Muscle of leg (tissue), 11 donors: ENCODE measurements around the gene EXOC4. TPM values are rescaled to one million over a fixed set of nuclear protein-coding genes. Genes with fewer than 3 reads are reported as not detected.

Experiments used
- DNase-seq: peaks from one replicate; pipeline ENCODE4 v3.0.0; 2013
- H3K27ac ChIP-seq: one replicate; pipeline ENCODE4 v1.5.1; 2013; ENCODE audit warnings: mild to moderate bottlenecking, low read length, control low read depth
- H3K27me3 ChIP-seq: one replicate; pipeline ENCODE4 v1.6.1; 2013; ENCODE audit warnings: low read length; ENCODE audit not compliant: control insufficient read depth, insufficient read depth
- H3K36me3 ChIP-seq: one replicate; pipeline ENCODE4 v1.6.1; 2013; ENCODE audit warnings: low read length; ENCODE audit not compliant: control insufficient read depth, insufficient read depth
- H3K4me1 ChIP-seq: one replicate; pipeline ENCODE4 v1.6.1; 2013; ENCODE audit warnings: low read length; ENCODE audit not compliant: control insufficient read depth, insufficient read depth
- H3K4me3 ChIP-seq: one replicate; pipeline ENCODE4 v1.5.1; 2013; ENCODE audit warnings: low read length, control low read depth
- H3K9me3 ChIP-seq: replicated peaks from 2 replicates; pipeline ENCODE4 v1.6.1; 2013; ENCODE audit warnings: low read depth, low read length; ENCODE audit not compliant: control insufficient read depth
- WGBS: methylation state at CpG from one replicate; pipeline ENCODE4 v1.1.5; 2013; ENCODE audit warnings: missing lambda C conversion rate; ENCODE audit not compliant: insufficient coverage; 5-methylcytosine and 5-hydroxymethylcytosine counted together
- polyA plus RNA-seq, 8 donors: library from polyadenylated mRNA; unstranded; fragments of 120-200 nt; gene quantifications; one replicate each; pipeline versions ENCODE4 v1.2.1 to v1.2.3, GENCODE V29; 2013; ENCODE audit warnings: inconsistent platforms in 1 of 8, low replicate concordance in 1 of 8; ENCODE audit not compliant: insufficient read length in 8 of 8, insufficient read depth in 1 of 8
- total RNA-seq: library from RNA; stranded (reverse); fragments of 120-200 nt; gene quantifications from one replicate; pipeline ENCODE4 v1.2.4, GENCODE V29; 2013

Gene EXOC4
- total and polyA plus RNA-seq, 9 donors: 37.3 to 64.9 (median 41.1) TPM

DNA sequence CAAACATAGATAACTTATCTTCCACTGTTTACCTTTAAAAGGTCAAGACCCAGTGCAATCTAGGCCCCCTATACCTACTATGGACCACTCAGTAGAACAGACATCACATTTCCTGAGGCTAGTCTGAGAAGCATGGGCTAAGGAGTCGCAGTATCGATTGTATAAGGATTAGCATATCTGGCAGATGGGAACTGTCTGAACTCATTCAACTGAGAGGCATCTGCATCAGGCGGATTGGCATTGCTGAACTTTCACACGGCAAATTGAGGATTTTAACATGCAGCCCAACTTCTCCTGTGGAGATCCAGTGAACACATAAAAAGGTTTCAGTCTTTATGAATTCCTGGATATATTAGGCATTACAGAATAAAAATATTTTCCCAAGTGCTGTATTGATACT, 785.1 kb downstream of the EXOC4 start:
- Histone ChIP-seq H3K27ac (no peak overlapping the region), H3K4me1 (peaks cover 5% of the 10 kb centered on the region), H3K27me3 (no peaks in the 10 kb centered on the region), H3K36me3 (no peaks in the 10 kb centered on the region), H3K4me3 (no peak overlapping the region), H3K9me3 (no peaks in the 10 kb centered on the region)
- DNase-seq: no peak
- WGBS: 88% methylated on average over 2 of the region's 4 CpGs

DNA sequence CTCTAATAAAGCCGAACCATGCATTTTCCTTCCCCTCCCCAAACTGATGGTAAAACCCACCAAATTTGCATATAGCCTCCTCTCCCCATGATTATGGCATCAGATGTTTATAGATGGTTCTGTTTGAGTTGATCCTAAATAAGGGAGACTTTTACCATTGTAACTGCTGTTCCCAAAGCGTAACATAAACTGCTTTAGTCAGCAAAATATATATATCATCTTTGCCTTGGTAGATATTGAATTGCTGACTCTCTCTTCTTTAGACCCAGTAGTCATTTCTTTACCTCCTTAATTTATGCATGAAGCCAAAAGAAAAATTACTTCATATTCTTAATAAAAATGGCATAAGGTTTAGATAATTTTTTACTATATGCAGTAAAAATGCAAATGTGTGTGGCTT, 788.1 kb downstream of the EXOC4 start:
- no peaks in the 10 kb centered on the region for H3K27me3 ChIP-seq
- no peaks in the 10 kb centered on the region for H3K36me3 ChIP-seq
- no peak overlapping the region for H3K27ac ChIP-seq
- no CpG with 5 or more reads among the region's 2 CpGs for WGBS
- H3K9me3 ChIP-seq: no peaks in the 10 kb centered on the region
- no peak for DNase-seq
- no peaks in the 10 kb centered on the region for H3K4me1 ChIP-seq
- H3K4me3 ChIP-seq: no peak overlapping the region

DNA sequence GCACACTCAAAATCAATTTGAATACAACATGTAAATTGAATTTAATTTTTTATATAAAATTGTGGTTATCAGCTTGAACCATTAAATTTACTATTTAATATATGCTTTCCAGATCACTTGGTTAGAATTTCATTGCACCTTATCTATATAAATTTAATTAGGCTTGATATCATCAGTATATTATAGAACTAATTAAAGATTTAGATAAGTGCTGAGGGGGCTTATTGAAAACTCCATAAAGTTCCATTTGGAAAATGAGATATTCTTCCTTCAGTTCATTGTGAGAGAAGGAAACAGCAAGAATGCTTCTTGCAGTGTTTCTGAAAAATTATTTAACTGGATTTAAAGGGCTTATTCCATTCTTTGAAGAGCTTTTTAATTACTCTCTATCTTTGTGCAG, 788.6 kb downstream of the EXOC4 start:
- H3K36me3 ChIP-seq: no peaks in the 10 kb centered on the region
- no peak overlapping the region for H3K27ac ChIP-seq
- H3K27me3 ChIP-seq: no peaks in the 10 kb centered on the region
- no peak overlapping the region for H3K4me3 ChIP-seq
- no peak for DNase-seq
- no peaks in the 10 kb centered on the region for H3K9me3 ChIP-seq
- H3K4me1 ChIP-seq: no peaks in the 10 kb centered on the region

DNA sequence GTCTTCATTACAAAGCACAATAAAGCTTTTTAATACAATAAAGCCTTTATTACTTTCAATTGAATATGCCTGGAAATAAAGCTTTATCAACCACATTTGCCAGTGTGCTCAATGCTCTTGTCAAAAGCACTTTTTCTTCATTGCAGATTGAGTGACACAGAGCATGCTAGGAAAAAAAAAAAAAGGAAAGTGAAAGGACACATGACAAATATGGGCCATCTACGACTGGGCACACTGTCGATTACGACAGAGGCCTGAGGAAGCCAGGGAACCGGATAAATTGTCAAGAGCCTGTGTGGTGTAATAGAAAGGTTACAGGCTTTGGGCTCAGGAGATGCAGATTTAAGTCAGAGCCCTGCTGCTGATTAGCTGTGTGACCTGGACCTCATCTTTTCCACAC, 789.4 kb downstream of the EXOC4 start:
- H3K4me1 ChIP-seq: no peaks in the 10 kb centered on the region
- no peak overlapping the region for H3K4me3 ChIP-seq
- WGBS: 54% methylated on average over 4 of the region's 4 CpGs
- H3K9me3 ChIP-seq: no peaks in the 10 kb centered on the region
- H3K27me3 ChIP-seq: no peaks in the 10 kb centered on the region
- no peak for DNase-seq
- no peaks in the 10 kb centered on the region for H3K36me3 ChIP-seq
- no peak overlapping the region for H3K27ac ChIP-seq

DNA sequence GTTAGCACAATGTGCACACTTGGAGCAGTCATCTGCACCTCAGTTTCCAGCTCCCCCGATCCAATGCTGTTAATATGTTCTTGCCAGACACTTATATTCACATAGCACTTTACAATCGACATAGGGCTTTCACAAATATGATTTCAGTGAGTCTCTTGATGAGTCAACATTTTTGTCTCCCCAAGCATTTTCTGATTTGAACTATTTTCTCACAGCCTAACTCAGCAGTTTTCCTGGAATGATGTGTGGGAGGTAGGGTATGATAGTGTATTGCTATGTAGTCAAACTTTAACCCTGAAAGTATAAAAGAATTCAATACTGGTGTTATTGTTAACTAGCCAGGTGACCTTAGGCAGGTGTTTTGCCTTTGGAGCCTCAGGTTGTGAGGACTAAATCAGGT, 791.8 kb downstream of the EXOC4 start:
- H3K9me3 ChIP-seq: no peaks in the 10 kb centered on the region
- H3K27me3 ChIP-seq: no peaks in the 10 kb centered on the region
- no peak for DNase-seq
- no peaks in the 10 kb centered on the region for H3K4me1 ChIP-seq
- H3K27ac ChIP-seq: no peak overlapping the region
- H3K4me3 ChIP-seq: no peak overlapping the region
- H3K36me3 ChIP-seq: no peaks in the 10 kb centered on the region
- WGBS: 100% methylated on average over 1 of the region's 2 CpGs

DNA sequence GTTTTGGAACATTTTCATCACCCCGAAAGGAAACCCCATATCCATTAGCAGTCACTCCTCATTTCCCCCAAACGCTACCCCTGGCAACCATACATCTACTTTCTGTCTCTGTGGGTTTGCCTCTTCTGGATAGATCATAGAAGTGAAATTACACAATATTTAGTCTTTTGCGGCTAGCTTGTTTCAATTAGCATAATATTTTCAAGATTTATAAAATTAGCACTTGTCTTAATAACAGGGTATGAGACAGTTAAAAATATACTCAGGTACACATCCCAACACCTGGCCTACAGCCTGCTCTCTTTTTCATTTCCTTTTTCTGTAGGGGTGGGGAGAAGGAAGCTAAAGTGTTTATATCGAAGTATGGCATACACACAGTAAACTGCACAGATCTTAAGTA, 792.8 kb downstream of the EXOC4 start:
- H3K4me1 ChIP-seq: no peaks in the 10 kb centered on the region
- no peaks in the 10 kb centered on the region for H3K9me3 ChIP-seq
- no peak for DNase-seq
- no peak overlapping the region for H3K4me3 ChIP-seq
- H3K27ac ChIP-seq: no peak overlapping the region
- H3K36me3 ChIP-seq: no peaks in the 10 kb centered on the region
- WGBS: no CpG with 5 or more reads among the region's 4 CpGs
- H3K27me3 ChIP-seq: no peaks in the 10 kb centered on the region

DNA sequence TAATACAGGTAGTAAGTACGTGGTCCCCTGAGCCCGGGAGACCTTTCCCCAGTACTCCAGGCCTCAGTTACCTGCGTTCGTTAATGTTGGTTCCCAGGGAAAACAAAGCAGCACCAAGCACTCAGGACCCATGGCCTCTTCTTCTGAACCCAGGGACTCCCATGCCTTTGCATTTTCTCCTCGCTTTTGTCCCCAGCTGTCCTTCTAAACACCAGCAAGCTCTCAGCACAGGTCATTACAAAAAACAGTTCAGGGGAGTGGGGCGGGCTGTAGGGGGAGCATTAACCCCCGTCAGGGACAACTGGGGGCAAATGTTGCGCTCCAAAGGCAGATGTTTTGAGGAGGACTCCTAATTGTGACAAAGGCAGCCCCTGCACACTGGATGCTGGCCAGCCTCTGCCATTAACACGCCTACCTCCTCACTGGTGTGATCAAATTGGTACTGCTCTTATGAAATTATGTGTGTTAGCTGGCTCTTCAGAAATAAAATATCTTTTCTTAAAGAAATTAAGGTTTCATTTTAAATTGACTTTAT, 793.8 kb downstream of the EXOC4 start:
- H3K4me3 ChIP-seq: no peak overlapping the region
- no peak for DNase-seq
- no peaks in the 10 kb centered on the region for H3K36me3 ChIP-seq
- no peak overlapping the region for H3K27ac ChIP-seq
- no peaks in the 10 kb centered on the region for H3K27me3 ChIP-seq
- H3K4me1 ChIP-seq: no peaks in the 10 kb centered on the region
- H3K9me3 ChIP-seq: no peaks in the 10 kb centered on the region
- 52% methylated on average over 3 of the region's 9 CpGs for WGBS

DNA sequence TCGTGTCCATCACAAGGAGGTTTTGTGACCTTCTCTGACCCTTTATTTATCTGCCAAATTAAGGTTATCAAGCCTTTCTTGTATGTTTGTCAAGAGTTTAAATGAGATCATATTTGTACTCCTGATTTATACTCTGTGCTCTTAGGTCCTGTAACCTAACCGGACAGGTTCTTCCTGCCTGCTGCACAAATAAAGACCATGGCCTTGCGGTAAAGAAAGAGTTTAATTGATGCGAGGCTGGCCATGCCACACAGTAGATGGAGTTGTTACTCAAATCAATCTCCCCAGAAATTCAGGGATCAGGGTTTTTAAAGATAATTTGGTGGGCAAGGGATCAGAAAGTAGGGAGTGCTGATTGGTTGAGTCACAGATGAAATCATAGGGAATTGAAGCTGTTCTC, 794.8 kb downstream of the EXOC4 start:
- no peak for DNase-seq
- no peaks in the 10 kb centered on the region for H3K4me1 ChIP-seq
- WGBS: 100% methylated on average over 1 of the region's 4 CpGs
- no peak overlapping the region for H3K4me3 ChIP-seq
- H3K9me3 ChIP-seq: no peaks in the 10 kb centered on the region
- H3K27ac ChIP-seq: no peak overlapping the region
- H3K27me3 ChIP-seq: no peaks in the 10 kb centered on the region
- no peaks in the 10 kb centered on the region for H3K36me3 ChIP-seq

DNA sequence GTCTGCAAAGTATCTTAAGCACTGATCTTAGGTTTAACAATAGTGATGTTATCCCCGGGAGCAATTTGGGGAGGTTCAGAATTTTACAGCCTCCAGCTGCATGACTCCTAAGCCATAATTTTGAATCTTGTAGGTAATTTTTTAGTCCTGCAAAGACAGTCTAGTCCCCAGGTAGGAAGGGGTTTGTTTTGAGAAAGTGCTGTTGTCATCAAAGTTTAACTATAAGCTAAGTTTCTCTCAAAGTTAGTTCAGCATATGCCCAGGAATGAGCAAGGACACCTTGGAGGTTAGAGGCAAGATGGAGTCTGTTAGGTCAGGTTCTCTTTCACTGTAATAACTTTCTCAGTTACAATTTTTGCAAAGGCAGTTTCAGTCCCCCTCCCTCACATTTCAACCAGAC, 795.3 kb downstream of the EXOC4 start:
- no peak overlapping the region for H3K4me3 ChIP-seq

DNA sequence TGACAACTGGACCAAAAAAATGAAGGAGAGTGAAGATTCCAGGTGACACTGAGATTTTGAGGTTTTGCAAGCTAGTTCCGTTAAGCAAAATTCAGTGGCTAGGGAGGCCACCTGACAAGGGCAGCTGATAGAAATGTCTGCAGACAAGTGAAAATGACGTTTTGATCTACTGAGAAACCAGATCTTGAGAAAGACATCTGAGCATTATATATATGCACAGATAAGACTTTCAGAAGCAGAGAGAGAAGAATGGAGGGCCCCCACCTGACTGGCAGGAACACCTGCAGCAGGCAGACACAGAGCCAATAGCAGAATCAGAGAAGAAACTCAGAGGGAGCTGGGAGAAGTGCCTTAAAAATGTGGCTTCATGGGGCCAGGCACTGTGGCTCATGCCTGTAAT, 798.1 kb downstream of the EXOC4 start:
- no peaks in the 10 kb centered on the region for H3K36me3 ChIP-seq
- no peaks in the 10 kb centered on the region for H3K9me3 ChIP-seq
- no peak overlapping the region for H3K27ac ChIP-seq
- no peak for DNase-seq
- 89% methylated on average over 1 of the region's 2 CpGs for WGBS
- H3K4me1 ChIP-seq: no peaks in the 10 kb centered on the region
- no peak overlapping the region for H3K4me3 ChIP-seq
- no peaks in the 10 kb centered on the region for H3K27me3 ChIP-seq

More for the DNA sequence above, 795.3 kb downstream of the EXOC4 start:
- Histone ChIP-seq H3K27me3 (no peaks in the 10 kb centered on the region), H3K36me3 (no peaks in the 10 kb centered on the region), H3K9me3 (no peaks in the 10 kb centered on the region), H3K4me1 (no peaks in the 10 kb centered on the region), H3K27ac (no peak overlapping the region)
- DNase-seq: no peak
- 100% methylated on average over 1 of the region's 1 CpG for WGBS

DNA sequence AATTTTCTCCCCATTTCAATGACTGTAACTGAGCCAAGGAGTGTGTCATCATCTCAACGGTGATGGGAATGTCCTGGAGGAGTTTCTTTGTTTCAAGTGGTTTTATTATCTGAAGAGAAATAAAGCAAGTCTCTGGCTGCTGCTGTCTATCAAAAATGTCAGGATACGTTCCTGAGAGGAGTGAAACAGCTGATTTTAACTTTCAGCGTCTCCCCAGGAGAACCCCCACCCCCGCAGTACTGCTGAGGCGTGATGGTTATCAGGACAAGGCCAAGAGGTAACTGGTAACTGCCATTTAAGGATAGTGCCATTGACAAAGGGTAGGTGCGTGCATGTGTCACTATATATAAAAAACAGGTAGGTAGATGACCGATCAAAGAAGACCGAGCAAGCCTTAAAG, 803.9 kb downstream of the EXOC4 start:
- no peak overlapping the region for H3K27ac ChIP-seq
- H3K27me3 ChIP-seq: no peaks in the 10 kb centered on the region
- H3K4me3 ChIP-seq: no peak overlapping the region
- no peaks in the 10 kb centered on the region for H3K4me1 ChIP-seq
- H3K9me3 ChIP-seq: no peaks in the 10 kb centered on the region
- no peak for DNase-seq
- no CpG with 5 or more reads among the region's 8 CpGs for WGBS
- no peaks in the 10 kb centered on the region for H3K36me3 ChIP-seq
